HFFc6 (cell line): ENCODE measurements around the gene SEC22A. TPM values are rescaled to one million over a fixed set of nuclear protein-coding genes. Genes with fewer than 3 reads are reported as not detected.

Experiments
- DNase-seq: peaks from one replicate; pipeline ENCODE4 v3.0.0-alpha.2; 2018
- H3K27ac Mint-ChIP-seq: 2 replicates; pipeline ENCODE4 v1.8.0; 2020; ENCODE audit warnings: mild to moderate bottlenecking, mixed read lengths
- H3K27me3 Mint-ChIP-seq: 2 replicates; pipeline ENCODE4 v1.8.0; 2021; ENCODE audit warnings: mild to moderate bottlenecking, moderate library complexity, mixed read lengths; ENCODE audit not compliant: insufficient read depth
- H3K36me3 Mint-ChIP-seq: 2 replicates; pipeline ENCODE4 v1.8.0; 2021; ENCODE audit warnings: low read depth, mixed read lengths
- H3K4me1 Mint-ChIP-seq: 2 replicates; pipeline ENCODE4 v1.8.0; 2020; ENCODE audit warnings: low read depth, mixed read lengths
- H3K4me3 Mint-ChIP-seq: 2 replicates; pipeline ENCODE4 v1.8.0; 2020; ENCODE audit warnings: mild to moderate bottlenecking, moderate library complexity, mixed read lengths
- H3K9me3 Mint-ChIP-seq: 2 replicates; pipeline ENCODE4 v1.8.0; 2020; ENCODE audit warnings: mild to moderate bottlenecking, mixed read lengths
- total RNA-seq, 6 experiments: library from RNA; stranded (reverse); fragmentation: NEBNext Ultra II Directional; extraction: Animal tissue kit (Norgen Biotek cat#: 25700); gene quantifications; 2 replicates in 1 of 6; 3 replicates in 5 of 6; pipeline ENCODE4 v1.2.3, GENCODE V29; 2021
- TF ChIP-seq, protein P1 (sequence below): fragments of 200-600 bp; sonication (generic); IDR thresholded peaks from 2 replicates; pipeline ENCODE4 v1.5.0; 2021; ENCODE audit warnings: antibody characterized with exemption, mild to moderate bottlenecking

Gene SEC22A
- total RNA-seq, 6 experiments from 2014 or later = 13.7 to 20.8 (median 18.0) TPM

DNA sequence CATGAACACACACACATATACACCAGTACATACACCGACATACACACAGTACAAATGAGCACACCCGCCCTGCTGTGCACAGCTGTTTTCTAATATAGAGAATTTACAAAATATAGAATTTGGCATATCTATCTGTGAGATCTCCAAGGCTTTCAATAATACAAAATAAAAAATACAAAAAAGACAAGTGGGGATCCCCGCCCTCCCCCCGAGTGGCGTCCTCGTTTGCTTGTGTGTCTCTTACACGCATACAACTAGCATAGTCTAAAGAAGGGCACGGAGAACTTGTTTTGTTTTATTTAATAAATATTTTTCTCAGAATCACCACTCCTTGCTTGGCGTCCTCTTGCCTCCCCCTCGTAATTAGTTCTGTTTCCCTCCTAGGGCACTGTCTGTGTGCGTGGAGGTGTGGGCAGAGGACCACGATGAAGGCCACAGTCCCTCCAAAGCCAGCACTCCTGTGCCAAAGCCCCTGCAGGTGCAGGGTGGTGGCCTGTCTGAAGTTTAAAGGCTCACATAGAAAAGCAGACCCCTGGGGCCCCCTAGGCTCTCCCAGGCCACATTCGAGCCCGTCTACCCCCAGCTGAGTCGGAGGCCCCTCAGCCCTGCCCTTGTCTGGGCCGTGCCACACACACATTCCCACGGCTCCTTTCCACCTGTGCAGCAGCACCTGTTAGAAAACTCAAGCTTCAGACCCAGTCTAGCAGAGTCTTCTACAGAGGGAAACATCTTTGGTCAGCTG lies 82.1 kb downstream of the SEC22A start:
- TF ChIP-seq, protein P1, sequence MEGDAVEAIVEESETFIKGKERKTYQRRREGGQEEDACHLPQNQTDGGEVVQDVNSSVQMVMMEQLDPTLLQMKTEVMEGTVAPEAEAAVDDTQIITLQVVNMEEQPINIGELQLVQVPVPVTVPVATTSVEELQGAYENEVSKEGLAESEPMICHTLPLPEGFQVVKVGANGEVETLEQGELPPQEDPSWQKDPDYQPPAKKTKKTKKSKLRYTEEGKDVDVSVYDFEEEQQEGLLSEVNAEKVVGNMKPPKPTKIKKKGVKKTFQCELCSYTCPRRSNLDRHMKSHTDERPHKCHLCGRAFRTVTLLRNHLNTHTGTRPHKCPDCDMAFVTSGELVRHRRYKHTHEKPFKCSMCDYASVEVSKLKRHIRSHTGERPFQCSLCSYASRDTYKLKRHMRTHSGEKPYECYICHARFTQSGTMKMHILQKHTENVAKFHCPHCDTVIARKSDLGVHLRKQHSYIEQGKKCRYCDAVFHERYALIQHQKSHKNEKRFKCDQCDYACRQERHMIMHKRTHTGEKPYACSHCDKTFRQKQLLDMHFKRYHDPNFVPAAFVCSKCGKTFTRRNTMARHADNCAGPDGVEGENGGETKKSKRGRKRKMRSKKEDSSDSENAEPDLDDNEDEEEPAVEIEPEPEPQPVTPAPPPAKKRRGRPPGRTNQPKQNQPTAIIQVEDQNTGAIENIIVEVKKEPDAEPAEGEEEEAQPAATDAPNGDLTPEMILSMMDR = no peak
- no peak for DNase-seq
- Mint-ChIP-seq H3K9me3 (no peaks in the 10 kb centered on the region; the same call in 1 of the 2 replicates), H3K27me3 (peaks cover 9% of the 10 kb centered on the region), H3K4me3 (no peak overlapping the region), H3K36me3 (no peaks in the 10 kb centered on the region), H3K27ac (no peak overlapping the region), H3K4me1 (peaks cover 9% of the 10 kb centered on the region)

DNA sequence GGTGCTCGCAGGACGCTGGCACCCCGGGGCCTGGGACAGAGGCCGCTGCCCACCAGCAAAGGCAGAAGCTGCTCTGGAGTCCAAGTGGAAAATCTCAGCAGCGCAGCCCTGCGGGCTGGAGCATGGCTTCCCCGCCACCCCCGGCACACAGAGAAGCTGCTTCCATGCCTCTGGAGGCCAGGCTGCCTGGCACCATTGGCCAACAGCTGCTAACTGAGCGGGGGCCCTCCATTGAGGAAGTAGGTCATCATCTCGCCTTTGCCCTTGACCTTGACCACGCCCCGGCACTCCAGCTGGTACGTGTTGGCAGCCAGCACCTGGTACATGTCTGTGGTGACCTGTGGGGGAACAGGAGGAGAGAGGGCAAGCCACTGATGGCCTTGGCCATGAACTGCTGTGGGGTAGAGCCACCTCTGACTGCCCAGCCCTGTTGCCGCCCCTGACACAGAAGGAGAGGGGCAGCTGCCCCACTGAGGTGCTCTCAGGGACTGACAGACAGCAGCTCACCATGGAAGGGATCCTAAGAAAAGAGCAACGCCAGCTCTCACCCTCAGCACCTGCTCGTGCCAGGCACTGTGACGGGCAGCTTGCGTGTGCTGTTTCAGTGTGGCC lies 82.8 kb downstream of the SEC22A start:
- no peak for DNase-seq
- no peaks in the 10 kb centered on the region for H3K36me3 Mint-ChIP-seq
- no peak overlapping the region for H3K27ac Mint-ChIP-seq
- H3K4me3 Mint-ChIP-seq = no peak overlapping the region
- peaks cover 9% of the 10 kb centered on the region for H3K4me1 Mint-ChIP-seq
- H3K9me3 Mint-ChIP-seq = no peaks in the 10 kb centered on the region; the same call in 1 of the 2 replicates
- peaks cover 9% of the 10 kb centered on the region for H3K27me3 Mint-ChIP-seq
- TF ChIP-seq, protein P1 = no peak

DNA sequence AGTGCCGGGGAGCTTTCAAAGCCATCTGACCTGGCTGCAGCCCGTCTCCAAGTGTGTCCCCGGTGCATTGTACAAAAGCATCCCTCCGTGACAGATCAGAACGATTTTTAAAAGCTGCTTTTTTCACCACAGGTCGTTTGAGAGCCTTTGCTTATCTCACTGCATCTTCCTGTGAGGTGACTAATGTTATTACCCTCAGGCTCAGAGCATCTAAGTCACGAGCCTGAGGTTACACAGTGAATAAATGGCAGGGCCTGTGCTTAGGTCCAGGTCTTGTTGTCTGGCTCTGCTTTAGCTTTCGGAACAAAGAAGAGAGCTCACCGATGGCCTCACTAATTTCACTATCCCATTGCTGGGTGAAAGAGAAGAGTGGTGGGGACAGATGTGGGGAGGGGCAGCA lies 83.3 kb downstream of the SEC22A start:
- H3K27me3 Mint-ChIP-seq = peaks cover 11% of the 10 kb centered on the region
- TF ChIP-seq, protein P1 = no peak
- peak; percentile 46 for DNase-seq
- H3K9me3 Mint-ChIP-seq = no peaks in the 10 kb centered on the region; the same call in 1 of the 2 replicates
- peaks cover 9% of the 10 kb centered on the region for H3K4me1 Mint-ChIP-seq
- H3K27ac Mint-ChIP-seq = no peak overlapping the region
- no peaks in the 10 kb centered on the region; the same call in 1 of the 2 replicates for H3K36me3 Mint-ChIP-seq
- no peak overlapping the region for H3K4me3 Mint-ChIP-seq

DNA sequence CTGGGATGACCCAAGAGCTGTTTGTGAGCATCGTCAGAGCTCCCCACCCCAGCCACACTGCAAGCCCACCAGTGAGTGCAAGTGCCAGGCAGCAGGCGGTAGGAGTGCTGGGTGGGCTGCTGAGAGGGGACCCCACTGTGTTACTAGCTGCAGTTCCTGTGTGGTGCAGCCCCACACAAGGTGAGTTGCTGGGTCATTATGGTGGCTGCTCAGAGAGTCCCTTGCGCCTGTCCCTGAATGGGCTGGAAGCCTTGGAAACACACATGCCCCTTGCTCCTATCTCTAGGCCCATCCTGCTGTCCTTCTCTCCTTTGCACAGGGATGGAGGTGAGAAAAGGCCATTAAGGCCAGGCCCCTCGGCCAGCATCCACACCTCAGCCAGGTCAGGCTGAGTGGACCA lies 83.7 kb downstream of the SEC22A start:
- Mint-ChIP-seq H3K4me3 (no peak overlapping the region), H3K27ac (no peak overlapping the region), H3K36me3 (no peaks in the 10 kb centered on the region; the same call in 1 of the 2 replicates), H3K27me3 (peaks cover 11% of the 10 kb centered on the region), H3K9me3 (no peaks in the 10 kb centered on the region; the same call in 1 of the 2 replicates), H3K4me1 (peaks cover 9% of the 10 kb centered on the region)
- no peak for DNase-seq
- TF ChIP-seq, protein P1 = no peak

DNA sequence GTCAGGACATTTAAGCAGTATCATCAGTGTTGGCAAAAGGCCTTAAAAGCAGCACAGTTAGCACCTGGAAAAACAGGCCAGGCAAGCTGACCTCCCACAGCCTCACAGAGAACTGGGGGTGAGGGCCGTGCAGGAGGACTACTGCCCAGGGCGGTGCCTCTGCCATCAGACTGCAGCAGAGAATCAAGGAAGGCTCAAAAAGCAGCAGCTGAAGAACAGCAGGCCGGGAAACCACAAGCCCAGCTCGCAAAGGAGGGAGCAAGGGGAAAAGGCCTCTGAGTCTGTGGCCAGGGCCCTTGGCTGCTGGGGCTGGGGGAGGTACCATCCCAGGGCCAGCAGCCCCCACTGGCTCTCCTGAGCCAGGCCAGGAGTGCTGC lies 84.2 kb downstream of the SEC22A start:
- H3K36me3 Mint-ChIP-seq = no peaks in the 10 kb centered on the region; the same call in 1 of the 2 replicates
- H3K4me3 Mint-ChIP-seq = no peak overlapping the region
- DNase-seq = no peak
- peaks cover 13% of the 10 kb centered on the region for H3K27me3 Mint-ChIP-seq
- H3K27ac Mint-ChIP-seq = no peak overlapping the region
- no peaks in the 10 kb centered on the region; the same call in 1 of the 2 replicates for H3K9me3 Mint-ChIP-seq
- TF ChIP-seq, protein P1 = no peak
- peaks cover 9% of the 10 kb centered on the region for H3K4me1 Mint-ChIP-seq
